Endometrial microvascular endothelial cells (primary cell): ENCODE measurements around the gene GNAO1. TPM values are rescaled to one million over a fixed set of nuclear protein-coding genes. Genes with fewer than 3 reads are reported as not detected.

ENCODE experiments used
- in situ Hi-C: cut with HindIII; loops from 2 replicates; pipeline ENCODE4 v1.10.0; 2017; ENCODE audit warnings: low sequenced_read_pairs, low pct_unique_long_range_greater_than_20kb; ENCODE audit errors: inconsistent ontology term
- total RNA-seq: library from RNA; depleted of rRNA; stranded (reverse); fragments of >200 nt; gene quantifications from one replicate; pipeline ENCODE4 v1.2.3, GENCODE V29; 2015; ENCODE audit errors: inconsistent ontology term

Gene GNAO1
- total RNA-seq, 1 donor from 2014 or later = not detected

GRCh38 chr16:56260378-56261160 is 69.3 kb downstream of the GNAO1 start:
- in situ Hi-C loops = no loop called here

DNA sequence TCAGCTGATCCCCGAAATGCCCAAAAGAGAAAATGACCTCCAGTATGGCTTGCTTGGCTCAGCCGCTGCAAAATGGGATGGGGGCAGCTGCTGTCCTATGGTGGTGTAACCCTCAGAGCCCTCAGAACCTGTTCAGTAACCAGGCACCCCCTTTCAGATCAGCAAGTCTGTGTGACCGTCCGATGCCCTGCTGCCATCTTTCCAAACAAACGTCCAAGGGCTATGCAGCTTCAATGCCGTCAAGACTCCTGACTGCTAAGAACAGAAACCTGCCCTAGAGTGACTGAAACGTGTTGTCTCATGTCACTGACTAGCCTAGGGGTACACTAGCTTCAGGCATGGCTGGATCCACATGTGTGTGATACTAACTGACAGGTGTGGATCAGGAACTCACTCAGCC is 70.4 kb downstream of the GNAO1 start:
- in situ Hi-C loops = no loop called here

DNA sequence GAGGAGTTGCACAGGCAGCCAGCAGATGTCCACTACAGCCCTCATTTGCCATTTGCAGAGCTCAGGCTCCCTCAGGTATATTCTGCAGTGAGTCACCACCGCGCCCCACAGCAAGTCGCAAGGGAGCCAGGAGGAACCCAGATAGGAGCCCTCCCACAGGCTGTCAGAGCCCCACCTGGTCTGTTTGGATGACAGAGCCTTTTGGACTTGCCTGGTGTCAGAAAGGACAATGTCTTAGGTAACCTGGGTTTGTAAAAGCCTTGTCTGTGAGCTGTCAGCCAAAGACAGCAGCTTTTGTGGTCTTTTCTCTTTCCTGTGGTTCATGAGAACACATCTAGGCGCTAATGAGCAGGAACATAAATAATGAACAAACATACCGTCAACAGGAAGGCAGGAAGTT is 70.9 kb downstream of the GNAO1 start:
- in situ Hi-C loops = no loop called here

- in situ Hi-C loops = no loop called here
Measured at GRCh38 chr16:56262551-56263245, 71.4 kb downstream of the GNAO1 start.

DNA sequence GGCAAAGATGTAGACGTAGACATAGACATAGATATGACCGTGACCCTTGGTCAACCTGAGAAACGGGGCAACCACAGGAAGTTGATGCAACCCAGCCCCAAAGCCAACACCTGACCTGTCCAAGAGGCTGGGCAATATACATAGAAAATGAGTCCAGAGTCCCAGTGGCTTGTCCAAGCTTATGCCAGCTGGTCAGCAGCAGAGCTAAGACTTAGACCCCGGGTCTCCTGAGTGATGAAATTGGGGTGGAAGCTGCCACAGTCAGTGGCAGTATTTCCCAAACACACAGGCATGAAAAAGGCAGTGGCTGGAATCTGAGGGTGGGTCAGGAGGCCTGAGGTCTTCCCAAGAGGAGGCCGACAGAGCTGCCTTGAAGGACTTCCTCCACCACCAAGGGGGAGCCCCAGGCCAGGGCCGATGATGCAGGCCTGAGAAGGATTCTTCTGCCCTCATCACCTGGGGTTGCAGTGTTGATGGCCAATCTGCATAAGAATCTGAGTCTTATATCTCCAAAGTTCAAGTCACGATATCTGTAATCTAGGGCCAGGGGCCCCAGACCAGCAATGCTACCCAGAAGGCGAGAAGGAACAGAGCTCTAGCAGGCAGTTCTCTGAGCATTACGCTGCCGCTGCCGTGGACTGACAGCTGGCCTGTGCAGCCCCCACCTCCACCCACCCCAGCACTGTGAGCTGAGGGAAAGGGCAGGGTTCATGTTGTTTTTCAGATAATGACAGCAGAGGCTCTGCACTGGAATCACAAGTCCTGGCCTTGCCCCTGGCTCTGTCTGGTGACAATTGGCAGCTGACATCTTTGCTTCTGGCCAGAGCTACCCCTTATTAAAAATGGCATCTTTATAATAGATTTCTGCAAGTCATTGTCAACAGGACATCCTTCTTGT is 72.7 kb downstream of the GNAO1 start:
- in situ Hi-C loops = no loop called here

DNA sequence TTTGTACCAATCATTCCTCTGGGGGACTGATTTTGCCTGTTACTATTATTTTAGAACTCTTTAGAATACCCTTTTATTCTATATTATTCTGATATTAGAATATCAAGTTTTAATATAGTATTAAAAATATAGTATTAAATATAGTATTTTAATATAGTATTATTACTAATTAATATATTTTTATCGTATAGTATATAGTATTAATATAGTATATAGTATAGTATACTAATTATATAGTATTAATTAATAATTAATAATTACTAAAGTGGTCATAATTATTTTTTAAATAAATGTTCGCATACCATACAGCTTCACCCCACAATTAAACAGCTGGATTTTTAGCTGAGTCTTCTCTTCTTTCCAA is 73.3 kb downstream of the GNAO1 start:
- in situ Hi-C loops = no loop called here

DNA sequence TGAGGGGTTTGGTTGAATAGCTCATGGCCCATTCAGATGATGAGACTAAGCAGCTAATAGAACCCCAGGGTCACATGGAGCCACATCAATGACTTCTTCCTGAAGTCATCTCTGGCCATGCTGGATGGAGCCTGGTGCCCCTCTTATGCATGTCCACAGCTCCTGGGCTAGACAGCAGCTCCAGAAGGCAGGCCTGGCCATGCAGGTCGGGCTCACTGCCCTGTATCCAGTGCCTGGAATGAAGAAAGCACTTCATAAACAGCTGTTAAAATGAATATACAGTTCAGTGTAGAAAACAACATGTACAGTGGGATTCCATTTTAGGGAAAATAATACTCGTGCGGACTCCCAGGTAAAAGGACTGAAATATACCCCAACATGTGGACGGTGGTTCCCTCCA is 73.9 kb downstream of the GNAO1 start:
- in situ Hi-C loops = no loop called here

- in situ Hi-C loops = no loop called here
Measured at GRCh38 chr16:56265746-56266145, 74.5 kb downstream of the GNAO1 start.

GRCh38 chr16:56266641-56267607 is 75.6 kb downstream of the GNAO1 start:
- in situ Hi-C loops = no loop called here

DNA sequence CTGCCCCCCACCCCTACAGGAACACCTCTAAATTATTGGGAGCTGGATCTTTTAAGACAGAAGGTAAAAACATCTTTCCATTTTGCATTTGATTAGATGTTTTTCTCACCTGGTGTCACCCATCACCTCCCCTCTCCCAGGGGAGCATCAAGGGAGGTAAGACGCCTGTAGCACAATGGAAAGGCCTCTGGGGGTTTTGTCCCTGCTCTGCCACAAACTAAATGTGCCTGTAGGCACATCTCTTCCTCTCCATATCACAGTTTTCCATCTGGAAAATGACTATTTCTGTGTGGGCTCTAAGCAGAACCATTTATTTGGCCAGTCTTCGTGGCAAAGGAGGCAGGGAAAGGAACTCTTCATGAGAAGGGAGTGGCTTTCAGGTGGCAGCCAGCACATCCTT is 76.6 kb downstream of the GNAO1 start:
- in situ Hi-C loops = no loop called here

- in situ Hi-C loops = no loop called here
Measured at GRCh38 chr16:56268799-56269198, 77.5 kb downstream of the GNAO1 start.

DNA sequence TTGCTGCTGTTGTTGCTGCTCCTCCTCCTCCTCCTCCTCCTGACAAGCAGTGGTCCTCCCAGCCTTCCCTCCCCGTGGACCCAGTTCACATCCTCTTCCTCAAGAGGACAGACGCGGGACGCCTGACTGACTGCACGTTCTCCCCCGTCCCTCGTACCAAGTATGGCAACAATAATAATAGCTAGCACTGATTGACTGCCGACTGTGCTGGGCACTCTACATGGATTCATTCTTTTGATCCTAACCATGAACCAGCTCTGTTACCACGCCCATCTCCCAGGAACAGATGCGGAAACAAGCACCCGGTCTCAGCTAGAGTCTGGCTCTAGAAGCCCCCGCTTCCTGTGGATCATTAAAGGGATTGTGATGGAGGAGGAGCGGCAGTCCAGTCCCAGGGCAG is 78.0 kb downstream of the GNAO1 start:
- in situ Hi-C loops = no loop called here

DNA sequence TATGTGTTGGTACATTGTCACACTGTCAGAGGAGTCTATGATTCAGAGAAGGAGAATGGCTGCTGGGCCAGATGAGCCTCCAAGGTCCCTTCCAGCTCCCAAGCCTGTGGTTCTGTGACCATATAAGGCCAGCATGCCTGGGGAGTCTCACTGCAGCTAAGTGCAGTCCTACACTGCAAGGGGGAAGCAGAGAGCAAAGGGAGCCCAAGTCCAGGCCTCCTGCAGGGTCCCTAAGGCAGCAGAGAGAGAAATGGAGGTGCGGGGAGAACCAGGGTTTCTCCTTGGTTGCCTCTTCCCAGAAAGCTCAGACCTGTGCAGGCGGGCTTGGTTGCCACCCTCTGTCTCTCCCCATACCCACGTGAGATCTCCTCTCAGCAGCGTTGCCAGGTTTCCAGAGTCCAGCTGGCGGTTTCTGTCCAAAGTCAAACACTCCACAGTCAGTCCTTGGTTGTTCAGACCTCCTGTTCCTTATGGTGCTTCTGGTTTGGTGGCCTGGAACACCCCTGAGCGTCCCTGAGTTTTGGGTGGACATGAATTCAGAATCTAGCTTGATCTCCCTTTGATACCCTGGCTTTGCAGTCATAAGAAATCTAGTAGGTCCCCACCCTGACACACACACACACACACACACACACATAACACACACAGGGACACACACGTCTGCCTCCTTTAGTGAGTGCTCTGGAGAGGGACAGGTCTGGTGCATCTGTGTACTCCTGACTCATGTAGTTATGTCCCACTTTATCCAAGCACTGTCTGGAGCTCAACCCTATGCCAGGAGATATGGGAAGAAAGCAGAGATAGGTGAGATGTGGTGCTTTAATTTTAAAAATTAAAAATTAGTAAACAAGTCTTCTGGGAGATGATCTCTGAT is 78.8 kb downstream of the GNAO1 start:
- in situ Hi-C loops = no loop called here

- in situ Hi-C loops = no loop called here
Measured at GRCh38 chr16:56270828-56271227, 79.5 kb downstream of the GNAO1 start.

GRCh38 chr16:56272583-56272894 is 81.2 kb downstream of the GNAO1 start:
- in situ Hi-C loops = no loop called here

DNA sequence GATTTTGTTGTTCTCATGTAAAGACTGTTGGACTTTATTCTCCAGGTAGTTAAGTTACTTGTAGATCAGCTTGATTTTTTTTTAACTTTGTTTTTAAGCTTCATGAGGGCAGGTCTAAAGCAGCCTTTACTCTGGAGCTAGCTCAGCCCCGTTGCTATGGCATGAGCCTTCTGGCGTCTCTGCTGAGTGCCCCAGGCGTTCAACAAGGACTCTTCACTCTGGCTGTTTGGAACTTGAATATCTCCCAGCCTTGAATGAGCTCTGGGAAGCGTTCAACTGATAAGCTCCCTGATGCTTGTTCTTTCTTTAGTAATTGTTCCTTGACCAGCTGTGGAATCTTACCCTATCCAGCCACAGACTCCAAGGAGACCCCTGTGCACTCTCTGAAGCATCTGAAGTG is 82.3 kb downstream of the GNAO1 start:
- in situ Hi-C loops = no loop called here

DNA sequence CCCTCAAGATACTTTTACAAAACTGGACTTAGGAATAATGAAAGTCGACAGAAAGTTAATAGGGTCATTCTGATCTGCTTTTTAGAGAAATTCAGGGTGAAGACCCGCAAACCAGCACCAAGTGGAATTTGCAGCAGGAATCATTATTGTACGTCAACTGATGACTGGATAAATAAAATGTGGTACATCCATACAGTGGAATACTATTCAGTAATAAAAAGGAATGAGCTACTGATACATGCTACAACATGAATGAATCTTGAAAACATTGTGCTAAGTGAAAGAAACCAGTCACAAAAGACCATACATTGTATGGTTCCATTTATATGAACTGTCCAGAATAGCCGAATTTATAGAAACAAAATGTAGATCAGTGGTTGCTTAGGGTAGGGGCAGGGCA is 83.1 kb downstream of the GNAO1 start:
- in situ Hi-C loops = no loop called here

GRCh38 chr16:56275076-56275475 is 83.8 kb downstream of the GNAO1 start:
- in situ Hi-C loops = no loop called here
